ENCODE measurements around the gene SHB.

- TF ChIP-seq CTCF (conservative IDR thresholded peaks at IDR 0.05; ENCODE audit: low read depth, low read length) (no peak), EZH2 (IDR thresholded peaks at IDR 0.05; ENCODE audit: low read length, unreplicated experiment) (no peak)
Observed at GRCh38 chr9:37949576-37949975, 119.5 kb downstream of the SHB start.
